GM18499 (cell line): ENCODE measurements around the gene BMP6.

ENCODE experiments used
- ATAC-seq: cut with Tn5 transposase; IDR thresholded peaks from one replicate; pipeline ENCODE4 v1.9.1; 2021; ENCODE audit warnings: moderate number of reproducible peaks; ENCODE audit not compliant: insufficient read depth, unreplicated experiment

Gene BMP6

DNA sequence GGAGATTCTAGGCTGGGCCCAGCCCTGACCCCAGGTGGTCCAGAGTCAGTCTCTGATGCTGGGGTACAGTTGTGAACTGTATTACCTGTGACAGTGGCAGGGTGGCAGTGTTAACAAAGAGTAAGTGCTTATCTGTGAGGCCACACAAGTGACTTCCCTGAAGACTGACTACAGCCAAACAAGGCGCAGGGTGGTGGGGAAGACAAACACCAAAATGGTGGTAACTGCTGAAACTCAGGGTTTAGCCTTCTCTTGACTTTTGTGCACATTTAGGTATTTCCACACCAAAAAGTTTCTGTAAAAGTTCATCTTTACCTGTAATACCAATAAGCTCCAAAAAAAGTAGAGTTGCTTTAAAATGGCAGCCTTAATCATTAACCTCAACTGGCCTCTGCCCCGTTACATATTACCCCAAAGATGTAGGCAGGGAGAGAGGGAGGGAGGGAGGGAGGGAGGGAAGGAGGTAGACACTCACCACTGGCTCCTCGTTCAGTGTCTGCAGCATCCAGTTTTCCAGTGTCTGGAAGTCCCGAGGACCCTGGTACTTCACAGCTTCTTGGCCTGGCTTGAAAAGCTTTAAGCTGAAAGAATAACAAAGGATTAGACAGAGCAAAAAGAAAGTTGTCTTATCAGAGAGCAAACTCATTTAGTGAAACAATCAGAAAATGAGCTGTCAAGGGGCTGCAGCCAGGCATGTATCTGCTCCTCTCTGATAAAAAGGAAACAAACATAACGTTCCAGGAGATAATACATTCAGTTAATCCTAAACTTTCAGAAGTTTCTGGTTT, 173.4 kb downstream of the BMP6 start:
- ATAC-seq, result no peak

DNA sequence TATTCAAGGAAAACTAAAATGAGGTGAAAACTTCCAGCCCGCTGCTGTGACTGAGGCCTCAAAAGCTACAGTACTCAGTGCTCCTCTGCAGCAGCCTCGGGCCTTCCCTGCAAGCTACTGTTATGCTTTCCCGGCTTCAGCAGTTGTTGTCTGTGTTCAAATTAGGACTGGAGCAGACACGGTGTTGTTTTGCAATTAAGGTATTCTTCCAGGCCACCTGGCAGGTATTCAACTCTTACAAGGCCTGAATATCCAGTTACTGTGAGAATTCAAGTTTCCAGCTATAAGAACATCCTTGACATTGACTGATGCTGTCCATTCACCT, 174.0 kb downstream of the BMP6 start:
- ATAC-seq, result no peak

DNA sequence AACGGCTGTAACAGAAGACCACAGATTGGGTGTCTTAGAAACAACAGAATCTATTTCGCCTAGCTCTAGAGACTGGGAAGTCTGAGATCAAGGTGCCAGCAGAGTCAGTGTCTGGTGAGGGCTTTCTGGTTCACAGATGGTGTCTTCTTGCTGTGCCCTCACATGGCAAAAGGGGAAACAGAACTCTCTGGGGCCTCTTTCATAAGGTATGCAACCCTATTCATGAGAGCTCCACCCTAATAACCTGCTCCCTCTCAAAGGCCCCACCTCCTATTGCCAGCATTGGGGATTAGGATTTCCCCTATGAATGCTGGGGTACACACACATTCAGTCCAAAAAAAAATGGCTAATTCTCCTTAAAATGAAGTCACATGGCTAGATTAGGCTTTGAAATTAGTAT, 174.7 kb downstream of the BMP6 start:
- ATAC-seq, result no peak

DNA sequence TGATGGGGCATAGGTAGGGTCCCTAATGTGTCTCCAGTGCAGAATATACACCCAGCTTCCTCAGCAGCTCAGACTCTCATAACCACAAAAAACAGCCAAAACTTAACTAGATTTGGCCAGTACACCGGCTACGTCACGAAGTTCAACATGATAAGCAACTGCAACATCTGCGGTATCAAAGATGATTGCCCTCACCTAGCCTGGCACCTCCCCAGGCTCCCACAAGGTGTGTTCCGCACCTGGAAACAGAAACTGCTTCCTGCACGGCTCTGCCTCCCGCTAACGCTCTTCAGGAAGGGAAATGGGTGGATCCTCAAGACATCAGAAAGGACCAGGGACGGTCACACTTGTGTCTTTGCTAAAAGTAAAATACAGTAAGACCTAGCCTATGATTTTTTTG, 175.2 kb downstream of the BMP6 start:
- no peak for ATAC-seq

DNA sequence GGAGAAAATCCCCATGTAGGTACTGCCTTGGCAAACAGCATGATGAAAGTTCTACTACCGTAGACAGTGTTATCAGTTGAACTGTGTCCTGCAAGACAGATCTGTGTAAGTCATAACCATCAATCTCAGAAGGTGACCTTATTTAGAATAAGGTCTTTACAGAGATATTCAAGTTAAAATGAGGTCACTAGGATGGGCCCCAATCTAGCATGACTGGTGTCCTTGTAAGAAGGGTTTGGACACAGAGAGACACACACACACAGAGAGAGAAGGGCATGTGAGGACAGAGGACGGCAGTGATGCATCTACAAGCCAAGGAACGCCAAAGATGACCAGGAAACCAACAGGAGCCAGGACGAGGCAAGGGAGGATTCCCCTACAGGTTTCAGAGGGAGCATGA, 175.9 kb downstream of the BMP6 start:
- ATAC-seq, result no peak

DNA sequence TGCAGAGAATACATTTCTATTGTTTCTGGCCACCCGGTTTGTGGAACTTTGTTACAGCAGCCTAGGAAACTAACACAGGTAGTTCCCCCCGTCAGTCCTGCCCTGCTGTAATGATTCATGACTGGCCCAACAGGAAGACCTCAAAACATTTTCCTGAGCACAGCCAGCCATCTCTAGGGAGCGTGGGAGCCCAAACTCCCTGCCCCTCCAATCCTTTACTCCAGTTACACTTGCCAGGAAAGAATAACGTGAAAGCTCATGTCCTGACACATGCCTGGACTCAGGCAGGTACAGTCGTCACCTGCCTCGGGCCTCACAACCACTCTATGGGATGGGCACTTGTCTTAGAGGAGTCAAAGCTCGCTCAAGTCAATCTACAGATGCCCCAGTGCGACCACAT, 176.3 kb downstream of the BMP6 start:
- no peak for ATAC-seq

DNA sequence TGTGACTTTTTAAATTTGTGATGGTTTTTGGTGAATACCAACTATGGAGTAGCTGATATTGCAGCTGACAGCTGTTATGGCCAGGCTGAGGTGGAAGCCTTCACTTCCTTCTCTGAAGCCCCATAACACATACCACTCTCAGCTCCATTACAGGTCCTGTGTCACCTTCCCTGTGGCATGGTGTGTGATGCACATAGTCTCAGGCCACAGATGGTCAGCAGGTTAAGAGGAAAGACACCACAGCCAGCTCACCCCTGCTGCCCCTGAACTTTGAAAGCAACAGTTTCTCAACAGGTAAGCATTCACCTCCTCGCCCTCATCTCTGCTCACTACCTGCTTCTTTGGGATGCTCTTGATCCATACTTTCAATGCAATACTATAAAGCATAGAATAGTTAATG, 177.0 kb downstream of the BMP6 start:
- ATAC-seq, result no peak

DNA sequence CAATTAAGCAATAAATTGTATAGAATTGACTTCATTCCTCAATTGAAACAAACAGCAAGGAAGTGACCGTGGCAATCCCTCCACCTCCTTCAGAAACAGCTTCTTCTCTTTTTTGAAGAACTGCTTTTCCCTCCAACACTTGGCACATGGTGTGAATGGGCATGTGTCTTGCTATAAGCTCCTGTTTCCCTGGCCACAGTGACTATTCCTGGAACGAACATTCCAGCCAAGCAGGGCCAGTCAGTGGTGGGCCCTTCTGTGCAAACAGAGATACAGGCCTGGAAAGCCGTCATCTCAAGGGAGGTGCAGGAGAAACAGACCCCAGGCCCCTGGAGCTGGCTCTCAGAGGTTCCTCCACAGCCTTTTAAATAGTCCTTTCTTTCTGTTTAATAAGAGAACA, 177.8 kb downstream of the BMP6 start:
- ATAC-seq, result no peak

DNA sequence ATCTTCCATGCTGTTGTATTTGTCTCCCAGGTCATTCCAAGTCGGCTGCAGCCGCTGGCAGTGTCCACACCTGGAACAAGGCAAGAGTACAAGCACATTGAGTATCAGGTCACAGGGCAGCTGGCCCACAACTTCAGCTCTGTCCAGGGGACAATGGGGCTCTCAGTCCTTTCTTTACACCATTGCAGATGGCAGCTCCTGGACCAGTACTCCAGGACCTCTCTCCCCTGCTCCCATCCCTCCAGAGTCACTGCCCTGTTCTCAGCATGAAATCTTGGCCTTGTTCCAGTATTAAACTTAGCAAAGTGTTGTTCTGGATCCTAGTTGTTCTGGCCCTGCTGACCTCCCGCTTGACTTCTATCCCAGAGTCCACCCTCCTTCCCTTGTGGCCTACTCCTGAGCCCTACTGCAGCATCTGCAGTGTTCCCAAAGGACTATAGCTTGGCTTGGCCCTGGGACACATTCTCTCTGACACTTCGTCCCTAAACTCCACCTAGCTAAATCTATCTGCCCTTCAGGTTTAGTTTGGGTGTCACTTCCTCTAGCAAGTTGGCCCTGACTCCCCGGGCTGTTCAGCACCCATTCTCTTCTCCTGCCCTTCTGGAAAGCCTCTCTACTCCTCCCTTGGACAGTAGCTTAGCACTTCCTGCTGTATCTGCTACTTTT, 178.9 kb downstream of the BMP6 start:
- ATAC-seq, result no peak

DNA sequence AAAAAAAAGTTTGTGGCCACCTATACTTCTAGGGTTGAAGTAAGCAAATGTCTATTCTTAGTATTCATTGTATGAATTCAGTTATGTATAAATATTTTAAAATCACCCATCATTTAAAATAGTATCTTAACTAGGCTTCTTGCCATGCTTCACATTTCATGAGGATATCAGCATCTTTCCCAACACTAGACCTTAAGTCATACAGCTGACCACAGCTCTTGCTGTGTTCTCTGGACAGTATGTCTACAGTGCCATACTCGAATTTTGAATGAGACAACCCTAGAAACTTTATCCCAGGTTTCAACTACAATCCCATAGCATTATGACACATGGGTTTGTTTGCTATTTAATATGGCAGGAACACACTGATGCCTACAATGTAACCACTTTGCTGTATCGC, 179.5 kb downstream of the BMP6 start:
- no peak for ATAC-seq

DNA sequence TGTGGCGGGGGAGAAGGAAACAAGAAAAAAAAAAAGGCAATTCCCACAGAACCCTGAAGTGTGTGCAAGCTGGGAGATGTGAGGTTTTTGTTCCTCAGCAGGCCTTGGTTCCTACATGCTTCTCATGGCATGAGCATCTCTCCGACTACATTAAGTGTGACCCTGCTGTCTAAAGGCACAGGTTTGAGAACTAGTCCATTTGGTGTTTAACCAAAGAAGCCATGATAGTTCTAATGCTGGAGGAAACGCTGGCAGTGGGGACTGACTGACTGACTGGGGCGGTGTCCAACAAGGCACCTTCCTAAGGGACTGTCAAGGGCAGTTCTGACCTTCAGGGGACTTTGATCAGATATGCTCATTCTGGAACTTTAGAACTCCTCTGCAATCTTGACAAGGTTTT, 180.8 kb downstream of the BMP6 start:
- ATAC-seq, result no peak

DNA sequence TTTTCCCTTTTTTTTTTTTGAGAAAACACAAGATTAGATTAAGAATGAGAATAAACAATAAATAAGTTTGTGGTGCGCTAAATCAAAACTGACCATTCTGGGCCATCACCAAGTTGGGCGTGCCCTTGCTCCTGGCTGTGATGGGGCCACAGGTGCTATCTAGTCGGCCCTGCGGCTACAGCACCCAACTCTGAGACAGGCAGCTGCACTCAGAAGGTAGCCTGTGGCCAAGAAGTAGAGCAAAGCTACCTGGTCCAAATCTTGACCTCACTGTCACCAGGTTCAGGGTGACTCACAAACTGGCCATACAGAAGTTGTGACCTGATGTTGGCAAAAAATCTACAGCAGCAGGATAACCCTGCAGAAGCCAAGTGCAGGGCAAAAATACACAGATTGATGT, 181.3 kb downstream of the BMP6 start:
- no peak for ATAC-seq

DNA sequence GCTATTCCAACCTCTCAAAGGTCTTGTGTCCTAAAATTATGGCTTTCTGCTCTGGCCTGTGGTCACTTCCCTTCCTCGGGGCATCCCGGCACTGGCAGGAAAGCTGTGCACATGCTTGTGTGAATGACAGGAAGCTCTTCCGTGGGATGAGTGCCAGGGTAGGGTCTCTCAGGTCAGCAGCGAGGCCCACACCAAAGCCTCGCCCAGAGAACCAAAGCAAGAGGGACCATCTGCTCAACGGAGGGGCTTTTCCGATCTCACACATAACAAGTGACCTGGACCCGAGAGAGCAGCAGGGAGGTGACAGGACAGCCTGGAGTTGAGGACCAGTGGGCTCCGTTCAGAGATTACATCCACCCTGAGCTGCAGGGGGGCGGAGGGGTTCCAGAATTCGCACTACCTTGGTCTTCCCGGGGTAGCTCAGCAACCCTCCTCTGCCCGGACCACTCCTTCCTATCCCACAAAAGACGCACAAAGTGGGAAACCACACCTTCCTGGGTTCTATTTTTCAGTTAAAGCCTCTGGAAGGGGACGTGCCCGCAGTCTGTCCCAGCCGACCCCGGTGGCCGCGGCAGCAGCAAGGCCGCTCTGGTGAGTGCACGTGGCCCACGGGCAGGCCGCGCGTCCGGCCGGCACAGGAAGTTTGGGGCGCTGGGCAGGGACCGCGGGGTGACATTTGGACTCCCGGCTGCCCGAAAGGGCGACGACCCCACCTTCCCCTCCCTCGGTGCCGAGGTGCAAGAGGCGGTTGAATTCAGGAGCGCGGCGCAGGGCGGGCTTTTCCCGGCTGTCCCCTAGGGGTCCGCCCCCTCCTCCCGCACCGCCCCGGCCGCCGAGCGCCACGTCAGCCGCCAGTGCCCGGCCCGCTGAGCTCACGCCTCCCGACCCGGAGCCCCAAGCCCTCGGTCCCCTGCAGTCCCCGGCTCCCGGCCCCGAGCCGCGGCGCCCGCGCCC, 183.7 kb downstream of the BMP6 start:
- no peak for ATAC-seq

DNA sequence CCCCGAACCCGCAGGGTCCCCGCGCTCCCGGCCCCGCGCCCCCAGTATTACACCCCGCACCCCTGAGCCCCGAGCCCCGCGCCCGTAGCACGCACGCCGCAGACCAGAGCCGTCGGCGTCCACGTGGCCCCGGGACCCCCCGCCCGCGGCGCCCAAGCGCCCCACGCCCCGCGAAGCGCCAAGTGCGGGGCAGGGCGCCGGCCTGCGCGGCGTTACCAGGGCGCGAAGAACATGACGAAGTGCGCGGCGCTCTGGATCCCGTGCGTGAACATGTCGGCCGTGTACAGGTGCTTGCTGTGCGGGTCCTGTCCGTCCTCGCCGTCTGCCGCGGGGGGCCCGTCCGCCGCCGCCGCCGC, 184.4 kb downstream of the BMP6 start:
- no peak for ATAC-seq

DNA sequence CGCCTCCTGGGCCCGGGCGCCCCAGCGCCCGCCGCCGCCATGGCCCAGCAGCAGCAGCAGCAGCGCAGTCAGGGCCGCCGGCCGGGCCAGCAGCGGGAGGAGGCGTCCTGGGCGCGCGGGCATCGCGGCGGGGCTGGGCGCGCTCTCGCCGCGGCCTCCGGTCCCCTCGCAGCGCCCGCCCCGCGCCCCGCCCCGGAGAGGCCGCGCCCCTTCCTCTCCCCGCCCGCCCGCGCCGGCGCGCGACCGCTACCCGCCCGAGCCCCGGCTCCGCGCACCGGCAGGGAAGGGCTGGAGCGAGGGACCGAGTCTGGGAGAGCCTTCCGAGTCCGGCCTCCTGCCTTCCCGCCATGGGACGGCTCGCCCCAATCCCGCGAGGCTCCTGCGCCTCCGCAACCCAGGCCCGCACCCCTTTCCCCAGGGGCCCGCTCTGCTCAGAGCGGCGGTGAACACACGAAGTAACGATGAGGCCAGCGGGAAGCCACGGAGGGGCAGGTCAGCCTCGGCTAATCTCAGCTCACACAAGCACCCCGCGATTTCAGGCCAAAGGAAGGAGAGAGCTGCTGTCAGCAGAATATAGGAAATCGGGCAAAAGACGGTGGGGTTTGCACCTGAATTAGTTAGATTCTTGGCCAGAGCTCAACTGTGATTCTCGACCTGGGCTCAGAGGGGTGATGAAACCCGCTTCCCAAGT, 184.9 kb downstream of the BMP6 start, which contains the start of gene TXNDC5:
TSS of gene TXNDC5 (minus strand) at position 135 of the 691 bp plus-strand sequence. CDS start at position 123, 12 bp downstream.
- no peak for ATAC-seq

DNA sequence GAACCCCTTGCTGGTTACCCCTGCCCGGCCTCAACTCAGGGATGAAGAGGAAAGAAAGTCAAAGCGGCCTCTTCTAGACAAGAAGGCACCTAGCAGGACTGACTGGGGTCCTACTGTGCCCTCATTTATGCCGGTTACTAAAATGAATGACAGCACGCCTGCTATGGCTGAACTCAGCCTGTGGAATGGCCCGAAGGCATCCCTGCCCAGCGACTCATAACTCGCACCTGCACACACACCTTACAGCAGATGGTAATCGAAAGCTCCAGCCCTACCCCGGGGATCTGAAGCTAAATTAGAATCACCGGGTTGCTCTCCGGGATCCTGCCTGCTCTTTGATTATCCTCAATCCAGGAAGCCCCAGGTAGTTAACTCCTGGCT, 185.4 kb downstream of the BMP6 start:
- ATAC-seq, result no peak

DNA sequence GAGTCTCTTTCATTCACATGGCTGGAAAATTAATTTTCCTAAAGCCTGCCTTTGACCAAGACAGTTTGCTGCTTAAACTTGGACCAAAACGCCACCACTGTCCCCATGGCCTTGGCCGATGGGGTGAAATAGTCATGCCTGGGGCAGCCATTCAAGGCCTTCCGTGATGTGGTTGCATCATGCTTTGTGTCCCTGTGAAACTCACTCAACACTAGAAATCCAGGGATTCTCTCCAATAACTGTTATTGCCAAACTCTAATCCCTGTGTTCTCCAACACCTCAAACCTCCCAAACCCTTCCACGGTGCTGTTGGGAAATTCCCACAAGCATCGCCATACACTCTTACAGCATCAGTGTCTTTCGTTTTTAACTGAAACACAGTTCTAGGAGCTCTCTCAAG, 186.1 kb downstream of the BMP6 start:
- no peak for ATAC-seq

DNA sequence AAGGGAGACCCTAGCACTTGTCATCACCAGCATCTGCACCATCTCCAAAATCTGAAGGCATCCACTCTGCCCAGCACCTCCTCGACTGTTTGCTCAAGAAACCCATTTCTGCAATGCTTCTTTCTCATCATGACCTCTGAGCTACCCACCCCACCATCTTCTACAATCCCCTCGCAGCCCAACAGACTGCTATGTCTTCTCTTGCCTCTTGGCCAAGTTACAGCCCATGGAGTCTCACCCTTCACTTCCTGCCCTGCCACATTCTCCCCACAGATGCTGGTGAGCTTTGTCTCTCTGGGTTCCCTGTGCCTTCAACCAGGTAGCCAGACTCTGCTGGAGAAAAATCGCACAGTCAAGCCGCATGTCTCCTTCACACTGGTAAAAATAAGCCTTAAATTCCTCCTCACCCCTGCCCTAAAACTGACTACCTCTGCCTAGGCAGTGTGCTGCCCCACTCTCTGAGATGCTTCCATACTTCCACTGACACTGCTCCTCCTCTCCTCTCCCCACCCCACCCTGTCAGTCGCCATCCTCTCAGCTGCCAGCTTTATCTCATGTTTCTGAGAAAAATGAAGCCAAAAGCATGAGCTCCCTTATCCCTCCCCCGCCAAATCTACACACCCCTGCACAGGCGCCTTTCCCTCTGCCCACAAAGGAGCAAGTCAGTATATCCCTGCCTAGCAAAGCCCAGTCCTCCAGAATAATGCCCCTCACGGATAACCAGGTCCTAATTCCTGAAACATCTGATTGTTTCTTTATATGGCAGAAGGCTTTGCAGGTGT, 187.0 kb downstream of the BMP6 start:
- ATAC-seq, result no peak

DNA sequence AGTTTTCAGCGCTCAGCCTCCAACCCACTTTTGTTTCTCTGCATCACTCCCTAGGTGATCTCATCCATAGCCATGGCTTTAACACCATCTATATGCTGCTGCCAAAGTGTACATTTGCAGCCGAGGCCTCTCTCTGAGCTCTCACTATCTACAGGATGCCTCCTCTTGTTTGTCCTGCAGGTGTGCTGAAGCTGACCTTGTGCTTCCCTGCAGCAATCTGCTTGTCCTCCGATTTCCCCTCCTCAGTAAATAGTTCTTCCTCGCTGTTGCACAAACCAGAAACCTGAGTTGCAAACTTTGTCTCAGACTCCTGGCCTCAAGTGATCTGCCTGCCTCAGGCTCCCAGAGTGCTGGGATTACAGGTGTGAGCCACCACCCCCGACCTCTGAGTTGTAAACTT, 188.4 kb downstream of the BMP6 start:
- no peak for ATAC-seq
